CD8-positive, alpha-beta memory T cell (primary cell): ENCODE measurements around the gene SNAP25. TPM values are rescaled to one million over a fixed set of nuclear protein-coding genes. Genes with fewer than 3 reads are reported as not detected.

Experiments
- CTCF ChIA-PET: fragments of 350-600 bp; sonication (Branson Sonifier 250); formaldehyde crosslinking; loops from one replicate; lab custom pipeline; 2021; ENCODE audit warnings: antibody characterized with exemption; lab: Charles Lee
- POLR2A ChIA-PET: fragments of 350-600 bp; sonication (Branson Sonifier 250); formaldehyde crosslinking; loops from one replicate; lab custom pipeline; 2021; ENCODE audit warnings: antibody characterized with exemption; lab: Charles Lee
- DNase-seq, 5 donors: peaks; one replicate each; pipeline versions ENCODE4 v3.0.0 to v3.0.0-alpha.2; 2020 to 2022; ENCODE audit warnings: mixed read lengths in 1 of 5
- H3K27ac ChIP-seq: one replicate; pipeline ENCODE4 v1.7.0; 2013; ENCODE audit warnings: low read depth, mild to moderate bottlenecking, low read length, moderate library complexity
- H3K27me3 ChIP-seq: 2 replicates; pipeline ENCODE4 v1.7.0; 2013; ENCODE audit warnings: low read length, mild to moderate bottlenecking; ENCODE audit not compliant: insufficient read depth, poor library complexity, severe bottlenecking
- H3K36me3 ChIP-seq: 2 replicates; pipeline ENCODE4 v1.7.0; 2013; ENCODE audit warnings: mild to moderate bottlenecking, low read length, moderate library complexity; ENCODE audit not compliant: insufficient read depth
- H3K4me1 ChIP-seq: 2 replicates; pipeline ENCODE4 v1.7.0; 2013; ENCODE audit warnings: mild to moderate bottlenecking, low read length, moderate library complexity; ENCODE audit not compliant: insufficient read depth
- H3K4me3 ChIP-seq: 2 replicates; pipeline ENCODE4 v1.7.0; 2013; ENCODE audit warnings: mild to moderate bottlenecking, low read length
- H3K9me3 ChIP-seq: 2 replicates; pipeline ENCODE4 v1.7.0; 2013; ENCODE audit warnings: mild to moderate bottlenecking, low read length
- H3K27ac Mint-ChIP-seq, 8 donors: one replicate each; pipeline ENCODE4 v1.8.0; 2020 to 2021; ENCODE audit warnings: mixed read lengths in 8 of 8, mild to moderate bottlenecking in 6 of 8, inconsistent platforms in 3 of 8, moderate library complexity in 3 of 8
- H3K27me3 Mint-ChIP-seq, 2 donors: one replicate each; pipeline ENCODE4 v1.8.0; 2020 to 2021; ENCODE audit warnings: mixed read lengths in 2 of 2, mild to moderate bottlenecking in 1 of 2, moderate library complexity in 1 of 2
- H3K36me3 Mint-ChIP-seq, 3 donors: one replicate each; pipeline ENCODE4 v1.8.0; 2020 to 2021; ENCODE audit warnings: mixed read lengths in 3 of 3, inconsistent platforms in 1 of 3, mild to moderate bottlenecking in 1 of 3
- H3K4me1 Mint-ChIP-seq, 3 donors: one replicate each; pipeline ENCODE4 v1.8.0; 2020 to 2021; ENCODE audit warnings: mixed read lengths in 3 of 3, inconsistent platforms in 1 of 3, mild to moderate bottlenecking in 1 of 3
- H3K4me3 Mint-ChIP-seq, 7 donors: one replicate each; pipeline ENCODE4 v1.8.0; 2020 to 2021; ENCODE audit warnings: mixed read lengths in 7 of 7, mild to moderate bottlenecking in 6 of 7, moderate library complexity in 4 of 7, inconsistent platforms in 2 of 7
- H3K9me3 Mint-ChIP-seq, 5 donors: one replicate each; pipeline ENCODE4 v1.8.0; 2020 to 2022; ENCODE audit warnings: mixed read lengths in 5 of 5, mild to moderate bottlenecking in 3 of 5, moderate library complexity in 2 of 5, inconsistent platforms in 1 of 5
- polyA plus RNA-seq: library from polyadenylated mRNA; unstranded; fragments of 300-500 nt; fragmentation: Illumina TruSeq; gene quantifications from one replicate; pipeline ENCODE4 v1.2.3, GENCODE V29; 2021
- total RNA-seq, 2 experiments: library from RNA; stranded (reverse); gene quantifications; one replicate each; pipeline ENCODE4 v1.2.3, GENCODE V29; 2021

SNAP25 gene
- total and polyA plus RNA-seq, 3 experiments from 2014 or later = 0.13 TPM; not detected in 2

GRCh38 chr20:10315138-10315537, 96.5 kb downstream of the SNAP25 start:
- CTCF ChIA-PET = no interaction called here
- H3K27me3 ChIP-seq = no peaks in the 10 kb centered on the region
- Mint-ChIP-seq H3K27me3 (peaks cover 23 to 72% of the 10 kb centered on the region in 2 donors), H3K4me3 (no peak overlapping the region), H3K4me1 (no peaks in the 10 kb centered on the region), H3K9me3 (peaks cover 0 to 8% (median 3%) of the 10 kb centered on the region in 5 donors), H3K36me3 (peaks cover 0 to 5% (median 0%) of the 10 kb centered on the region in 3 donors), H3K27ac (no peak overlapping the region)
- no peaks in the 10 kb centered on the region for H3K4me1 ChIP-seq
- POLR2A ChIA-PET = no interaction called here
- H3K4me3 ChIP-seq = no peak overlapping the region
- no peak overlapping the region for H3K27ac ChIP-seq
- H3K9me3 ChIP-seq = no peaks in the 10 kb centered on the region
- no peak for DNase-seq
- no peaks in the 10 kb centered on the region for H3K36me3 ChIP-seq

- Histone ChIP-seq H3K4me1 (no peaks in the 10 kb centered on the region), H3K27me3 (no peaks in the 10 kb centered on the region), H3K36me3 (no peaks in the 10 kb centered on the region)
These were observed 98.0 kb downstream of the SNAP25 start for GRCh38 chr20:10316582-10316981.

GRCh38 chr20:10318291-10319024, 99.8 kb downstream of the SNAP25 start:
- no peak for DNase-seq
- Histone ChIP-seq H3K4me1 (no peaks in the 10 kb centered on the region), H3K4me3 (no peak overlapping the region), H3K27me3 (no peaks in the 10 kb centered on the region), H3K9me3 (no peaks in the 10 kb centered on the region), H3K36me3 (no peaks in the 10 kb centered on the region), H3K27ac (no peak overlapping the region)
- H3K4me1 Mint-ChIP-seq = no peaks in the 10 kb centered on the region
- H3K36me3 Mint-ChIP-seq = peaks cover 0 to 4% (median 0%) of the 10 kb centered on the region in 3 donors
- H3K4me3 Mint-ChIP-seq = no peak overlapping the region
- H3K27ac Mint-ChIP-seq = no peak overlapping the region
- ChIA-PET CTCF (no interaction called here), POLR2A (no interaction called here)
- peaks cover 24 to 60% of the 10 kb centered on the region in 2 donors for H3K27me3 Mint-ChIP-seq
- peaks cover 0 to 8% (median 3%) of the 10 kb centered on the region in 5 donors for H3K9me3 Mint-ChIP-seq

More at GRCh38 chr20:10316582-10316981, 98.0 kb downstream of the SNAP25 start:
- H3K4me3 ChIP-seq = no peak overlapping the region
- DNase-seq = peak in 1 of 5 donors; percentile 3
- Mint-ChIP-seq H3K36me3 (peaks cover 0 to 4% (median 0%) of the 10 kb centered on the region in 3 donors), H3K27me3 (peaks cover 26 to 64% of the 10 kb centered on the region in 2 donors), H3K27ac (no peak overlapping the region), H3K4me1 (no peaks in the 10 kb centered on the region), H3K4me3 (no peak overlapping the region), H3K9me3 (peaks cover 0 to 8% (median 3%) of the 10 kb centered on the region in 5 donors)
- POLR2A ChIA-PET = no interaction called here
- H3K27ac ChIP-seq = no peak overlapping the region
- H3K9me3 ChIP-seq = no peaks in the 10 kb centered on the region
- CTCF ChIA-PET = interaction anchor here (1.0 to 1.8 kb wide), 6 partner anchors 10 to 218 kb away, joined by 3 to 9 read pairs (median 3); no protein-coding TSS in a partner anchor

- H3K4me3 Mint-ChIP-seq = no peak overlapping the region
- ChIA-PET POLR2A (no interaction called here), CTCF (no interaction called here)
- Histone ChIP-seq H3K4me3 (no peak overlapping the region), H3K27ac (no peak overlapping the region), H3K4me1 (no peaks in the 10 kb centered on the region), H3K9me3 (no peaks in the 10 kb centered on the region), H3K27me3 (no peaks in the 10 kb centered on the region), H3K36me3 (no peaks in the 10 kb centered on the region)
- H3K27ac Mint-ChIP-seq = no peak overlapping the region
- no peaks in the 10 kb centered on the region for H3K4me1 Mint-ChIP-seq
- peaks cover 18 to 54% of the 10 kb centered on the region in 2 donors for H3K27me3 Mint-ChIP-seq
- DNase-seq = no peak
- H3K9me3 Mint-ChIP-seq = peaks cover 0 to 8% (median 3%) of the 10 kb centered on the region in 5 donors
- H3K36me3 Mint-ChIP-seq = peaks cover 0 to 4% (median 0%) of the 10 kb centered on the region in 3 donors
These were observed 101.2 kb downstream of the SNAP25 start for GRCh38 chr20:10319855-10320254.

- no peak overlapping the region for H3K4me3 Mint-ChIP-seq
- no peak overlapping the region for H3K27ac ChIP-seq
- no peaks in the 10 kb centered on the region for H3K4me1 ChIP-seq
- H3K36me3 ChIP-seq = no peaks in the 10 kb centered on the region
- no peak overlapping the region for H3K27ac Mint-ChIP-seq
- H3K4me3 ChIP-seq = no peak overlapping the region
- H3K36me3 Mint-ChIP-seq = peaks cover 0 to 2% (median 0%) of the 10 kb centered on the region in 3 donors
- H3K27me3 Mint-ChIP-seq = peaks cover 14 to 45% of the 10 kb centered on the region in 2 donors
- ChIA-PET POLR2A (no interaction called here), CTCF (no interaction called here)
- no peak for DNase-seq
- H3K27me3 ChIP-seq = no peaks in the 10 kb centered on the region
- no peaks in the 10 kb centered on the region for H3K9me3 ChIP-seq
- H3K9me3 Mint-ChIP-seq = peaks cover 0 to 7% (median 3%) of the 10 kb centered on the region in 5 donors
- no peaks in the 10 kb centered on the region for H3K4me1 Mint-ChIP-seq
These were observed 102.6 kb downstream of the SNAP25 start for GRCh38 chr20:10321138-10321717.

GRCh38 chr20:10322073-10323012, 103.7 kb downstream of the SNAP25 start:
- no peaks in the 10 kb centered on the region for H3K36me3 ChIP-seq
- no peak overlapping the region for H3K4me3 ChIP-seq
- Mint-ChIP-seq H3K4me1 (no peaks in the 10 kb centered on the region), H3K27ac (no peak overlapping the region), H3K36me3 (peaks cover 0 to 2% (median 0%) of the 10 kb centered on the region in 3 donors), H3K9me3 (peaks cover 0 to 2% (median 0%) of the 10 kb centered on the region in 5 donors), H3K4me3 (no peak overlapping the region), H3K27me3 (peaks cover 12 to 37% of the 10 kb centered on the region in 2 donors)
- DNase-seq = no peak
- CTCF ChIA-PET = no interaction called here
- no peak overlapping the region for H3K27ac ChIP-seq
- POLR2A ChIA-PET = no interaction called here
- no peaks in the 10 kb centered on the region for H3K4me1 ChIP-seq
- no peaks in the 10 kb centered on the region for H3K27me3 ChIP-seq
- no peaks in the 10 kb centered on the region for H3K9me3 ChIP-seq

- Histone ChIP-seq H3K36me3 (no peaks in the 10 kb centered on the region), H3K4me1 (no peaks in the 10 kb centered on the region), H3K4me3 (no peak overlapping the region), H3K9me3 (no peaks in the 10 kb centered on the region), H3K27me3 (no peaks in the 10 kb centered on the region), H3K27ac (no peak overlapping the region)
- H3K9me3 Mint-ChIP-seq = no peaks in the 10 kb centered on the region
- DNase-seq = no peak
- H3K36me3 Mint-ChIP-seq = peaks cover 0 to 2% (median 0%) of the 10 kb centered on the region in 3 donors
- H3K4me1 Mint-ChIP-seq = no peaks in the 10 kb centered on the region
- H3K27me3 Mint-ChIP-seq = peaks cover 11 to 31% of the 10 kb centered on the region in 2 donors
- no peak overlapping the region for H3K27ac Mint-ChIP-seq
- CTCF ChIA-PET = no interaction called here
- POLR2A ChIA-PET = no interaction called here
- no peak overlapping the region for H3K4me3 Mint-ChIP-seq
These were observed 105.1 kb downstream of the SNAP25 start for GRCh38 chr20:10323729-10324128.
